MM.1S (cell line): ENCODE data around the gene EFNA2.

Experiments used
- CTCF ChIP-seq: fragments of 300-600 bp; sonication (generic); IDR thresholded peaks from 2 replicates; pipeline ENCODE4 v1.5.1; 2016; ENCODE audit warnings: antibody characterized with exemption, low read length, mixed read lengths
- EZH2 ChIP-seq: fragments of 300-600 bp; sonication (generic); optimal IDR thresholded peaks from 2 replicates; pipeline ENCODE3; 2017; ENCODE audit warnings: low read depth, mild to moderate bottlenecking, antibody characterized with exemption, low read length, mixed read lengths
- EZH2phosphoT487 ChIP-seq: fragments of 300-600 bp; sonication (generic); IDR thresholded peaks from 2 replicates; pipeline ENCODE4 v1.6.1; 2018; ENCODE audit warnings: antibody characterized with exemption, low read length

GRCh38 chr19:1254081-1254527, 31.6 kb upstream of the EFNA2 start:
- no peak for TF ChIP-seq CTCF
- no peak for TF ChIP-seq EZH2
- no peak for TF ChIP-seq EZH2phosphoT487
